NCI-H187 treated with DMSO at 0.1 percent for 48 hours (cell line): Measurements from ENCODE around the gene HID1.
"Not testable (repeated sequence)": the region's sequence is repeated elsewhere in the genome, so short reads cannot be mapped to it uniquely, and the experiment has no call there.

ENCODE experiments used
- DNase-seq: peaks from one replicate; lab custom pipeline; 2025; lab: John Stamatoyannopoulos, UW

The HID1 gene

GRCh38 chr17:74921769-74922168, 50.8 kb downstream of the HID1 start:
- DNase-seq, result no peak

GRCh38 chr17:74921026-74921681, 51.4 kb downstream of the HID1 start:
- no peak for DNase-seq

GRCh38 chr17:74920642-74921025, 51.9 kb downstream of the HID1 start:
- no peak for DNase-seq

GRCh38 chr17:74920306-74920620, 52.3 kb downstream of the HID1 start:
- DNase-seq, result no peak

- DNase-seq, result no peak
Measured at GRCh38 chr17:74919440-74920305, 52.9 kb downstream of the HID1 start.

- DNase-seq, result no peak
Measured at GRCh38 chr17:74918906-74919305, 53.7 kb downstream of the HID1 start.

GRCh38 chr17:74917430-74917829, 55.1 kb downstream of the HID1 start:
- DNase-seq, result no peak

- DNase-seq, result no peak
Measured at GRCh38 chr17:74916851-74917199, 55.7 kb downstream of the HID1 start.

- DNase-seq, result no peak
Measured at GRCh38 chr17:74916136-74916850, 56.3 kb downstream of the HID1 start.

GRCh38 chr17:74911423-74911822, 61.1 kb downstream of the HID1 start:
- DNase-seq, result not testable (repeated sequence)

GRCh38 chr17:74909097-74909496, 63.5 kb downstream of the HID1 start:
- not testable (repeated sequence) for DNase-seq

- DNase-seq, result no peak
Measured at GRCh38 chr17:74907012-74907411, 65.5 kb downstream of the HID1 start.

- not testable (repeated sequence) for DNase-seq
Measured at GRCh38 chr17:74906214-74906793, 66.3 kb downstream of the HID1 start.

- no peak for DNase-seq
Measured at GRCh38 chr17:74904687-74905409, 67.7 kb downstream of the HID1 start.

- DNase-seq, result no peak
Measured at GRCh38 chr17:74903671-74904070, 68.9 kb downstream of the HID1 start.

- DNase-seq, result no peak
Measured at GRCh38 chr17:74903034-74903433, 69.5 kb downstream of the HID1 start.

GRCh38 chr17:74901353-74902135, 71.0 kb downstream of the HID1 start:
- DNase-seq, result no peak
